Measurements from ENCODE around the gene DRC1. TPM values are rescaled to one million over a fixed set of nuclear protein-coding genes. Genes with fewer than 3 reads are reported as not detected.

Gene DRC1
- total RNA-seq, 1 donor from 2014 or later = not detected

GRCh38 chr2:26479131-26479788 is 77.5 kb downstream of the DRC1 start:
- Mint-ChIP-seq H3K4me1 (ENCODE audit: unreplicated experiment) (peaks cover 8% of the 10 kb centered on the region), H3K27ac (ENCODE audit: unreplicated experiment) (no peak overlapping the region), H3K4me3 (ENCODE audit: unreplicated experiment) (no peak overlapping the region), H3K36me3 (ENCODE audit: unreplicated experiment) (no peaks in the 10 kb centered on the region), H3K27me3 (ENCODE audit: unreplicated experiment) (no peaks in the 10 kb centered on the region), H3K9me3 (ENCODE audit: unreplicated experiment) (no peaks in the 10 kb centered on the region)
- DNase-seq (ENCODE audit: extremely low spot score, unreplicated experiment) = no peak
- TF ChIP-seq CTCF (IDR thresholded peaks at IDR 0.05) = no peak

- Mint-ChIP-seq H3K27me3 (ENCODE audit: unreplicated experiment) (no peaks in the 10 kb centered on the region), H3K4me1 (ENCODE audit: unreplicated experiment) (peaks cover 8% of the 10 kb centered on the region), H3K9me3 (ENCODE audit: unreplicated experiment) (no peaks in the 10 kb centered on the region), H3K4me3 (ENCODE audit: unreplicated experiment) (no peak overlapping the region), H3K36me3 (ENCODE audit: unreplicated experiment) (no peaks in the 10 kb centered on the region), H3K27ac (ENCODE audit: unreplicated experiment) (no peak overlapping the region)
- no peak for TF ChIP-seq CTCF (IDR thresholded peaks at IDR 0.05)
- DNase-seq (ENCODE audit: extremely low spot score, unreplicated experiment) = no peak
Measured at GRCh38 chr2:26479789-26480565, 78.3 kb downstream of the DRC1 start.

GRCh38 chr2:26480566-26481423 is 79.1 kb downstream of the DRC1 start:
- Mint-ChIP-seq H3K4me3 (ENCODE audit: unreplicated experiment) (no peak overlapping the region), H3K36me3 (ENCODE audit: unreplicated experiment) (no peaks in the 10 kb centered on the region)
- TF ChIP-seq CTCF (IDR thresholded peaks at IDR 0.05) = no peak

GRCh38 chr2:26481706-26482105 is 80.0 kb downstream of the DRC1 start:
- Mint-ChIP-seq H3K27me3 (ENCODE audit: unreplicated experiment) (peaks cover 5% of the 10 kb centered on the region), H3K36me3 (ENCODE audit: unreplicated experiment) (no peaks in the 10 kb centered on the region), H3K27ac (ENCODE audit: unreplicated experiment) (no peak overlapping the region), H3K4me3 (ENCODE audit: unreplicated experiment) (no peak overlapping the region), H3K4me1 (ENCODE audit: unreplicated experiment) (peaks cover 8% of the 10 kb centered on the region), H3K9me3 (ENCODE audit: unreplicated experiment) (no peaks in the 10 kb centered on the region)
- no peak for TF ChIP-seq CTCF (IDR thresholded peaks at IDR 0.05)
- DNase-seq (ENCODE audit: extremely low spot score, unreplicated experiment) = no peak

More at GRCh38 chr2:26480566-26481423, 79.1 kb downstream of the DRC1 start:
- H3K4me1 Mint-ChIP-seq (ENCODE audit: unreplicated experiment) = peaks cover 8% of the 10 kb centered on the region
- H3K27ac Mint-ChIP-seq (ENCODE audit: unreplicated experiment) = no peak overlapping the region
- no peaks in the 10 kb centered on the region for H3K9me3 Mint-ChIP-seq (ENCODE audit: unreplicated experiment)
- H3K27me3 Mint-ChIP-seq (ENCODE audit: unreplicated experiment) = peaks cover 5% of the 10 kb centered on the region
- no peak for DNase-seq (ENCODE audit: extremely low spot score, unreplicated experiment)

All from osteocyte (in vitro differentiated cells).